Keratinocyte (primary cell): Measurements from ENCODE around the gene CAPNS2. TPM values are rescaled to one million over a fixed set of nuclear protein-coding genes. Genes with fewer than 3 reads are reported as not detected.

Experiments used
- DNase-seq: peaks from one replicate; pipeline ENCODE4 v3.0.0-alpha.2; 2011; ENCODE audit warnings: low read depth, missing footprints, low spot score
- FAIRE-seq: peaks from 2 replicates; lab custom pipeline; 2011; peaks lifted over from hg19 to GRCh38; lab: Jason Lieb, UNC
- H2AFZ ChIP-seq: 2 replicates; pipeline ENCODE4 v1.6.0; 2012; ENCODE audit warnings: low read length, control low read depth, inconsistent platforms; ENCODE audit not compliant: control insufficient read depth
- H3K27ac ChIP-seq: 2 replicates; pipeline ENCODE4 v1.5.1; 2011; ENCODE audit warnings: low read length; ENCODE audit not compliant: control insufficient read depth, insufficient read depth
- H3K27me3 ChIP-seq: 3 replicates; pipeline ENCODE4 v1.6.0; 2011; ENCODE audit warnings: low read length; ENCODE audit not compliant: control insufficient read depth, insufficient read depth; ENCODE audit errors: extremely low read depth
- H3K36me3 ChIP-seq, 2 experiments: 2 replicates in 1 of 2; 3 replicates in 1 of 2; pipeline ENCODE4 v1.5.1; 2011; ENCODE audit warnings: low read length in 2 of 2, mild to moderate bottlenecking in 1 of 2; ENCODE audit not compliant: control insufficient read depth in 2 of 2, insufficient read depth in 2 of 2; ENCODE audit errors: extremely low read depth in 1 of 2
- H3K4me1 ChIP-seq: 3 replicates; pipeline ENCODE4 v1.5.1; 2011; ENCODE audit warnings: low read length; ENCODE audit not compliant: control insufficient read depth, insufficient read depth; ENCODE audit errors: extremely low read depth
- H3K4me2 ChIP-seq: 3 replicates; pipeline ENCODE4 v1.6.0; 2011; ENCODE audit warnings: low read depth, low read length; ENCODE audit not compliant: control insufficient read depth, insufficient read depth; ENCODE audit errors: extremely low read depth
- H3K4me3 ChIP-seq, 3 experiments: fragments of 200-600 bp in 1 of 3; sonication (generic) in 1 of 3; 2 replicates in 2 of 3; 3 replicates in 1 of 3; pipeline ENCODE4 v1.5.1; 2011 to 2016; ENCODE audit warnings: low read length in 3 of 3, mild to moderate bottlenecking in 3 of 3, control low read depth in 2 of 3, inconsistent platforms in 1 of 3, low read depth in 1 of 3, mixed read lengths in 1 of 3, mixed run types in 1 of 3, moderate library complexity in 1 of 3; ENCODE audit not compliant: control insufficient read depth in 2 of 3, insufficient read depth in 2 of 3; ENCODE audit errors: extremely low read depth in 1 of 3
- H3K79me2 ChIP-seq: 2 replicates; pipeline ENCODE4 v1.6.0; 2012; ENCODE audit warnings: low read length; ENCODE audit not compliant: control insufficient read depth, insufficient read depth
- H3K9ac ChIP-seq: 3 replicates; pipeline ENCODE4 v1.6.0; 2011; ENCODE audit warnings: low read length; ENCODE audit not compliant: control insufficient read depth, insufficient read depth; ENCODE audit errors: extremely low read depth
- H3K9me1 ChIP-seq: 3 replicates; pipeline ENCODE4 v1.6.0; 2011; ENCODE audit warnings: low read length; ENCODE audit not compliant: control insufficient read depth, insufficient read depth; ENCODE audit errors: extremely low read depth
- H3K9me3 ChIP-seq: 2 replicates; pipeline ENCODE4 v1.5.1; 2012; ENCODE audit warnings: low read depth, low read length; ENCODE audit not compliant: control insufficient read depth
- H4K20me1 ChIP-seq: 3 replicates; pipeline ENCODE4 v1.6.0; 2011; ENCODE audit warnings: low read length; ENCODE audit not compliant: control insufficient read depth, insufficient read depth; ENCODE audit errors: extremely low read depth
- CTCF ChIP-seq, 3 experiments: IDR thresholded peaks in 1 of 3; conservative IDR thresholded peaks in 1 of 3; optimal IDR thresholded peaks in 1 of 3; 2 replicates in 2 of 3; 3 replicates in 1 of 3; pipeline versions ENCODE3 to v1.5.1; 2011; ENCODE audit warnings: low read length in 3 of 3, mild to moderate bottlenecking in 3 of 3, moderate library complexity in 2 of 3, control low read depth in 1 of 3, inconsistent platforms in 1 of 3; ENCODE audit not compliant: insufficient read depth in 2 of 3; ENCODE audit errors: extremely low read depth in 1 of 3
- EZH2 ChIP-seq: IDR thresholded peaks from one replicate; pipeline ENCODE4 v1.6.1; 2012; ENCODE audit warnings: inconsistent platforms, mild to moderate bottlenecking, low read length, moderate library complexity
- dilution Hi-C: fragments of 300-500 bp; cut with MboI; formaldehyde crosslinking; loops from one replicate; pipeline ENCODE4 v1.7.0; 2020; ENCODE audit warnings: low sequenced_read_pairs; ENCODE audit not compliant: extremely low pct_ligation_motif_present
- polyA plus RNA-seq, 5 experiments: library from polyadenylated mRNA; depleted of rRNA in 3 of 5; stranded (reverse) in 3 of 5; stranded (forward) in 1 of 5; unstranded in 1 of 5; fragments of >200 nt; gene quantifications; 1 replicate in 1 of 5; 2 replicates in 3 of 5; 3 replicates in 1 of 5; pipeline versions ENCODE4 v1.2.1 to v1.2.3, GENCODE V29; 2011 to 2012; ENCODE audit warnings: missing spikeins in 2 of 5, low read depth in 1 of 5, low replicate concordance in 1 of 5

The CAPNS2 gene
- polyA plus RNA-seq, 1 donor (not counting 4 experiments of a cell fraction or from before 2014, with no cell fraction given), result 70.5 TPM

- Histone ChIP-seq H3K9me3 (no peaks in the 10 kb centered on the region), H3K27me3 (no peaks in the 10 kb centered on the region), H3K9me1 (no peaks in the 10 kb centered on the region), H4K20me1 (no peaks in the 10 kb centered on the region), H3K4me2 (peak overlapping the region; percentile 31), H3K79me2 (peaks cover 12% of the 10 kb centered on the region), H3K4me1 (peaks cover 18% of the 10 kb centered on the region), H2AFZ (no peak overlapping the region), H3K36me3 (peaks cover 5 to 12% of the 10 kb centered on the region in 2 experiments), H3K4me3 (peak overlapping the region in 1 of 3 experiments; percentile 16), H3K9ac (no peak overlapping the region), H3K27ac (peak overlapping the region; percentile 51)
- FAIRE-seq (peak; percentile 5), DNase-seq (peak; percentile 23)
- TF ChIP-seq CTCF (optimal IDR thresholded peaks at IDR 0.05 in 1 of 3, IDR thresholded peaks at IDR 0.05 in 1 of 3, conservative IDR thresholded peaks at IDR 0.05 in 1 of 3; ENCODE audit: extremely low read depth in 1 of 3, insufficient read depth in 2 of 3, low read length in 3 of 3) (no peak), EZH2 (no peak)
- dilution Hi-C loops, result no loop called here
These were observed 40.0 kb upstream of the CAPNS2 start for GRCh38 chr16:55526441-55526840.

GRCh38 chr16:55527885-55528284 is 38.6 kb upstream of the CAPNS2 start:
- no peak overlapping the region for H2AFZ ChIP-seq
- DNase-seq (no peak), FAIRE-seq (no peak)
- H3K9me3 ChIP-seq, result no peaks in the 10 kb centered on the region
- TF ChIP-seq CTCF (optimal IDR thresholded peaks at IDR 0.05 in 1 of 3, IDR thresholded peaks at IDR 0.05 in 1 of 3, conservative IDR thresholded peaks at IDR 0.05 in 1 of 3; ENCODE audit: extremely low read depth in 1 of 3, insufficient read depth in 2 of 3, low read length in 3 of 3) (no peak), EZH2 (no peak)
- no peak overlapping the region for H3K4me2 ChIP-seq
- no peaks in the 10 kb centered on the region for H4K20me1 ChIP-seq
- H3K9me1 ChIP-seq, result no peaks in the 10 kb centered on the region
- peaks cover 18% of the 10 kb centered on the region for H3K4me1 ChIP-seq
- dilution Hi-C loops, result no loop called here
- H3K27ac ChIP-seq, result no peak overlapping the region
- H3K4me3 ChIP-seq, result no peak overlapping the region
- peaks cover 6 to 13% of the 10 kb centered on the region in 2 experiments for H3K36me3 ChIP-seq
- no peak overlapping the region for H3K9ac ChIP-seq
- H3K27me3 ChIP-seq, result no peaks in the 10 kb centered on the region
- H3K79me2 ChIP-seq, result peaks cover 10% of the 10 kb centered on the region
